Astrocyte of the spinal cord (primary cell): ENCODE data around the gene LRRTM4.

Experiments used
- DNase-seq: peaks from one replicate; pipeline ENCODE4 v3.0.0; 2011; ENCODE audit warnings: low read depth, low spot score
- H3K4me3 ChIP-seq: 2 replicates; pipeline ENCODE4 v1.5.1; 2011; ENCODE audit warnings: low read depth, mild to moderate bottlenecking, low read length, moderate library complexity
- in situ Hi-C: cut with HindIII; loops from 2 replicates; pipeline ENCODE4 v1.10.0; 2017; ENCODE audit warnings: low sequenced_read_pairs
- TF ChIP-seq, protein P1 (sequence below): IDR thresholded peaks from 2 replicates; pipeline ENCODE4 v1.5.1; 2012; ENCODE audit warnings: low read depth, mild to moderate bottlenecking, low read length, inconsistent platforms

LRRTM4 gene

GRCh38 chr2:77127345-77127744 is 394.8 kb downstream of the LRRTM4 start:
- TF ChIP-seq, protein P1, sequence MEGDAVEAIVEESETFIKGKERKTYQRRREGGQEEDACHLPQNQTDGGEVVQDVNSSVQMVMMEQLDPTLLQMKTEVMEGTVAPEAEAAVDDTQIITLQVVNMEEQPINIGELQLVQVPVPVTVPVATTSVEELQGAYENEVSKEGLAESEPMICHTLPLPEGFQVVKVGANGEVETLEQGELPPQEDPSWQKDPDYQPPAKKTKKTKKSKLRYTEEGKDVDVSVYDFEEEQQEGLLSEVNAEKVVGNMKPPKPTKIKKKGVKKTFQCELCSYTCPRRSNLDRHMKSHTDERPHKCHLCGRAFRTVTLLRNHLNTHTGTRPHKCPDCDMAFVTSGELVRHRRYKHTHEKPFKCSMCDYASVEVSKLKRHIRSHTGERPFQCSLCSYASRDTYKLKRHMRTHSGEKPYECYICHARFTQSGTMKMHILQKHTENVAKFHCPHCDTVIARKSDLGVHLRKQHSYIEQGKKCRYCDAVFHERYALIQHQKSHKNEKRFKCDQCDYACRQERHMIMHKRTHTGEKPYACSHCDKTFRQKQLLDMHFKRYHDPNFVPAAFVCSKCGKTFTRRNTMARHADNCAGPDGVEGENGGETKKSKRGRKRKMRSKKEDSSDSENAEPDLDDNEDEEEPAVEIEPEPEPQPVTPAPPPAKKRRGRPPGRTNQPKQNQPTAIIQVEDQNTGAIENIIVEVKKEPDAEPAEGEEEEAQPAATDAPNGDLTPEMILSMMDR = no peak
- in situ Hi-C loops = no loop called here
- H3K4me3 ChIP-seq = no peak overlapping the region
- DNase-seq = no peak

- in situ Hi-C loops = no loop called here
- TF ChIP-seq, protein P1 = no peak
- no peak for DNase-seq
Measured at GRCh38 chr2:77121518-77121917, 400.7 kb downstream of the LRRTM4 start.

DNA sequence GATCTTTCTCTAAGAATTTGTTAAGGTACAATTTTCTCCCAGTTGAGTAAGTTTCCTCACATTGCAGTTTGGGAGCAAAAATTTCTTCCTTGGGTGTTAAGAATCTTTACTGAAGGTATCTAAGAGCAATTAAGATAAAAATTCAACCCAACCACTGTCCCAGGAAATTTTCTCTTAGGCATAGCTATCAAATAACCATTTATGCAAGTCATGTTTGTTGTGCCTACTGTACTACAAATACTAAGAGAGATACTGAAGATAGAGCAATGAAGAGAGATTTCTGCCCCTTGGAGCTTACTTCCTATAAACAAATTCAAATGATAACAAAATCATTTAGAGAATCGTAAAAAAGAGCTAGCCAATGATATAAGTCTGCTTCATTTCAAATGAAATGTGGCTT is 402.8 kb downstream of the LRRTM4 start:
- DNase-seq = no peak
- H3K4me3 ChIP-seq = no peak overlapping the region
- in situ Hi-C loops = no loop called here
- TF ChIP-seq, protein P1 = no peak

More at GRCh38 chr2:77121518-77121917, 400.7 kb downstream of the LRRTM4 start:
- no peak overlapping the region for H3K4me3 ChIP-seq

- no peak overlapping the region for H3K4me3 ChIP-seq
- TF ChIP-seq, protein P1 = no peak
- in situ Hi-C loops = no loop called here
- DNase-seq = no peak
Measured at GRCh38 chr2:77108915-77109314, 413.3 kb downstream of the LRRTM4 start.

GRCh38 chr2:77105008-77105407 is 417.2 kb downstream of the LRRTM4 start:
- in situ Hi-C loops = no loop called here
- TF ChIP-seq, protein P1 = no peak

GRCh38 chr2:77104554-77104953 is 417.6 kb downstream of the LRRTM4 start:
- H3K4me3 ChIP-seq = no peak overlapping the region
- in situ Hi-C loops = no loop called here
- TF ChIP-seq, protein P1 = no peak
- DNase-seq = no peak

More at GRCh38 chr2:77105008-77105407, 417.2 kb downstream of the LRRTM4 start:
- no peak overlapping the region for H3K4me3 ChIP-seq
- DNase-seq = no peak

- in situ Hi-C loops = no loop called here
- DNase-seq = no peak
- H3K4me3 ChIP-seq = no peak overlapping the region
- TF ChIP-seq, protein P1 = no peak
Measured at GRCh38 chr2:77102927-77103326, 419.2 kb downstream of the LRRTM4 start.
